ENCODE measurements around the gene PARVB. TPM values are rescaled to one million over a fixed set of nuclear protein-coding genes. Genes with fewer than 3 reads are reported as not detected.

Gene PARVB
- total and polyA plus RNA-seq, 2 donors (not counting 1 experiment from before 2014, with no cell fraction given), result 12.1 to 47.3 TPM

DNA sequence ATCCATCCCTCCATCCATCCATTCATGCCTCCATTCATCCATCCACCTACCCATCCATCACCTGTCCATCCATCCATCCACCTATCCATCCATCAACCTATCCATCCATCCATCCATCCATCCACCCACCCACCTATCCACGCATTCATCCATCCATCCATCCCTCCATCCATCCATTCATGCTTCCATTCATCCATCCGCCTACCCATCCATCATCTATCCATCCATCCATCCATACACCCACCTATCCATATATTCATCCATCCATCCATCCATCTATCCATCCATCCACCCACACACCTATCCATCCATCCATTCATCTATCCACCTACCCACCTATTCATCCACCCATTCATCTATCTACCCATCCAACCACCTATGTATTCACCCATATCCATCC lies 170.5 kb downstream of the PARVB start:
- Histone ChIP-seq H3K9me3 (ENCODE audit: control insufficient read depth, insufficient read depth, low read depth, low read length) (no peaks in the 10 kb centered on the region), H3K27me3 (ENCODE audit: control insufficient read depth, insufficient read depth, low read length) (peaks cover 4% of the 10 kb centered on the region), H2AFZ (ENCODE audit: low read length) (no peak overlapping the region), H3K36me3 (ENCODE audit: control insufficient read depth, insufficient read depth, low read length) (no peaks in the 10 kb centered on the region), H3K9ac (ENCODE audit: insufficient read depth, low read length) (no peak overlapping the region), H4K20me1 (ENCODE audit: control insufficient read depth, extremely low read depth, insufficient read depth, low read length) (no peaks in the 10 kb centered on the region), H3K79me2 (ENCODE audit: control insufficient read depth, insufficient read depth, low read length) (no peaks in the 10 kb centered on the region), H3K27ac (ENCODE audit: insufficient read depth, low read length) (no peak overlapping the region), H3K4me1 (ENCODE audit: control insufficient read depth, extremely low read depth, insufficient read depth, low read length) (no peaks in the 10 kb centered on the region), H3K4me3 (replicated peaks in 1 of 4; ENCODE audit: control extremely low read depth in 1 of 4, insufficient read depth in 1 of 4, low read depth in 3 of 4, low read length in 4 of 4) (no peak overlapping the region), H3K4me2 (ENCODE audit: extremely low read depth, insufficient read depth, low read length) (no peak overlapping the region)
- no peak for DNase-seq (ENCODE audit: low read depth in 2 of 2)
- TF ChIP-seq EZH2 (IDR thresholded peaks at IDR 0.05; ENCODE audit: low read length, missing control alignments) (no peak), CTCF (conservative IDR thresholded peaks at IDR 0.05 in 1 of 2, IDR thresholded peaks at IDR 0.05 in 1 of 2; ENCODE audit: low read depth in 1 of 2, low read length in 2 of 2) (no peak)

DNA sequence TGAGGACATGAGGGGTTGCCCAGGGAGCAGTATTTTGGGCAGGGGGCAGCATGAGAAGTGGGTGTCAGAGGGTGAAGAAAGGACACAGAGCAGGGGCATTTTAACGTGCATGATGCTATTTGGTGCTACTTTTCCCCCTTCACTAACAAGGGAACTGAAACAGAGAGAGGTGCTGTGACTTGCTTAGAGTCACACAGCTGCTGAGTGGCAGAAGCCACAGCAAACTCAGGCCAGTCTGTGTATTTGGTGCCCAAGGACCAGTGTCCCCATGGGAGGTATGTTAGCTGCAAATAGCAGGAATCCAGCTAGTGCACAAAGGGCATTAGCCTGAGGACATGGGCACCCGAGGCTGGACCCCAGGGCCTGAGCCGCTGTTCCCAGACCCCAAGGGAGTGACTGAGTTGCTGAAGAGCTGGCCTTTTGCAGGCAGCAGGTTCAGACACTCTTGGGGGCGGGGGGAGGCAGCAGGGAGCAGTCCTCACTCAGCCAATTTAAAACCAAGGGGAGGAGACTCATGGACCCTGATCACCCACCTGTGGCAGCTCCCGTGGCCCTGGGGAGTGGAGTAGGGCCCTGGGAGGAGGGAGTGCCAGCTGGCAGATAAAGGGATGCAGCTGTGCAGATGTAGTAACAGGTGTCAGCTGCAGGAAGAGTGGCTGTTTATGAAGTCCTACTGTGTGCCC lies 171.2 kb downstream of the PARVB start:
- H3K4me2 ChIP-seq (ENCODE audit: extremely low read depth, insufficient read depth, low read length), result no peak overlapping the region
- no peak overlapping the region for H3K9ac ChIP-seq (ENCODE audit: insufficient read depth, low read length)
- peaks cover 4% of the 10 kb centered on the region for H3K27me3 ChIP-seq (ENCODE audit: control insufficient read depth, insufficient read depth, low read length)
- H3K36me3 ChIP-seq (ENCODE audit: control insufficient read depth, insufficient read depth, low read length), result no peaks in the 10 kb centered on the region
- no peak for DNase-seq (ENCODE audit: low read depth in 2 of 2)
- H3K4me3 ChIP-seq (replicated peaks in 1 of 4; ENCODE audit: control extremely low read depth in 1 of 4, insufficient read depth in 1 of 4, low read depth in 3 of 4, low read length in 4 of 4), result no peak overlapping the region
- H3K27ac ChIP-seq (ENCODE audit: insufficient read depth, low read length), result no peak overlapping the region
- TF ChIP-seq CTCF (conservative IDR thresholded peaks at IDR 0.05 in 1 of 2, IDR thresholded peaks at IDR 0.05 in 1 of 2; ENCODE audit: low read depth in 1 of 2, low read length in 2 of 2) (no peak), EZH2 (IDR thresholded peaks at IDR 0.05; ENCODE audit: low read length, missing control alignments) (no peak)
- no peaks in the 10 kb centered on the region for H4K20me1 ChIP-seq (ENCODE audit: control insufficient read depth, extremely low read depth, insufficient read depth, low read length)
- H3K4me1 ChIP-seq (ENCODE audit: control insufficient read depth, extremely low read depth, insufficient read depth, low read length), result no peaks in the 10 kb centered on the region
- no peaks in the 10 kb centered on the region for H3K9me3 ChIP-seq (ENCODE audit: control insufficient read depth, insufficient read depth, low read depth, low read length)
- H3K79me2 ChIP-seq (ENCODE audit: control insufficient read depth, insufficient read depth, low read length), result no peaks in the 10 kb centered on the region
- H2AFZ ChIP-seq (ENCODE audit: low read length), result no peak overlapping the region

DNA sequence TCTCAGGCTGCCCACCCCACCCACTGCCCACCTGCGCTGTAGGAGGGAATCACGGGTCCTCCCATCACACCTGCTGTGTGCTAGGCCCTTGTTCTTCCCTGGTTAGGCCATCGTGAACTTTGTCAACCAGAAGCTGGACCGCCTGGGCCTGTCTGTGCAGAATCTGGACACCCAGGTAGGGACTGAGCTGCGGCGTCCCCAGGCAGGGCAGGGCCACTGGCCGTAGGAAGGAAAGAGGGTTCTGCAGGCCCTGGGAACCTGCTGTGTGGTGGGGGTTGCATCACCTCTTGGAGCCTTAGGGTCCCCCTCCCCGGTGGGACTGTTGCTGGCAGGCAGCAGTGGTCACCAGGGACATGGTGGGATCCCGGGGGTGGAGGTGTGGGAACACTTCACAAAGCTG lies 172.1 kb downstream of the PARVB start:
- DNase-seq (ENCODE audit: low read depth in 2 of 2), result no peak
- H3K36me3 ChIP-seq (ENCODE audit: control insufficient read depth, insufficient read depth, low read length), result no peaks in the 10 kb centered on the region
- H3K4me3 ChIP-seq (replicated peaks in 1 of 4; ENCODE audit: control extremely low read depth in 1 of 4, insufficient read depth in 1 of 4, low read depth in 3 of 4, low read length in 4 of 4), result no peak overlapping the region
- H3K27me3 ChIP-seq (ENCODE audit: control insufficient read depth, insufficient read depth, low read length), result peaks cover 4% of the 10 kb centered on the region
- no peaks in the 10 kb centered on the region for H3K79me2 ChIP-seq (ENCODE audit: control insufficient read depth, insufficient read depth, low read length)
- H2AFZ ChIP-seq (ENCODE audit: low read length), result no peak overlapping the region
- no peaks in the 10 kb centered on the region for H4K20me1 ChIP-seq (ENCODE audit: control insufficient read depth, extremely low read depth, insufficient read depth, low read length)
- H3K9me3 ChIP-seq (ENCODE audit: control insufficient read depth, insufficient read depth, low read depth, low read length), result no peaks in the 10 kb centered on the region
- H3K4me2 ChIP-seq (ENCODE audit: extremely low read depth, insufficient read depth, low read length), result no peak overlapping the region
- TF ChIP-seq CTCF (conservative IDR thresholded peaks at IDR 0.05 in 1 of 2, IDR thresholded peaks at IDR 0.05 in 1 of 2; ENCODE audit: low read depth in 1 of 2, low read length in 2 of 2) (no peak), EZH2 (IDR thresholded peaks at IDR 0.05; ENCODE audit: low read length, missing control alignments) (no peak)
- H3K4me1 ChIP-seq (ENCODE audit: control insufficient read depth, extremely low read depth, insufficient read depth, low read length), result no peaks in the 10 kb centered on the region
- no peak overlapping the region for H3K9ac ChIP-seq (ENCODE audit: insufficient read depth, low read length)
- H3K27ac ChIP-seq (ENCODE audit: insufficient read depth, low read length), result no peak overlapping the region
